Tibial artery (tissue), 4 donors: ENCODE results near the gene PSMA5.
"Not testable (repeated sequence)": the region's sequence is repeated elsewhere in the genome, so short reads cannot be mapped to it uniquely, and the experiment has no call there.

Experiments
- DNase-seq, 2 donors: peaks; one replicate each; pipeline ENCODE4 v3.0.0-alpha.2; 2019
- H3K27ac ChIP-seq, 2 donors: fragments of 200-600 bp; sonication (generic) in 1 of 2; 1 replicate in 1 of 2; 2 replicates in 1 of 2; pipeline ENCODE4 v1.5.1; 2018 to 2019; ENCODE audit warnings: mild to moderate bottlenecking in 1 of 2
- H3K27me3 ChIP-seq, 2 donors: fragments of 200-600 bp; sonication (generic) in 1 of 2; one replicate each; pipeline versions ENCODE4 v1.5.1 to v1.6.0; 2016 to 2019
- H3K36me3 ChIP-seq, 3 donors: fragments of 200-600 bp; sonication (generic) in 2 of 3; one replicate each; pipeline ENCODE4 v1.5.1; 2016 to 2019; ENCODE audit warnings: mild to moderate bottlenecking in 2 of 3
- H3K4me1 ChIP-seq, 4 donors: fragments of 200-600 bp; sonication (generic) in 2 of 4; 1 replicate in 3 of 4; 2 replicates in 1 of 4; pipeline ENCODE4 v1.5.1; 2016 to 2019
- H3K4me3 ChIP-seq, 2 donors: fragments of 200-600 bp; sonication (generic) in 1 of 2; 1 replicate in 1 of 2; 2 replicates in 1 of 2; pipeline ENCODE4 v1.5.1; 2018 to 2019; ENCODE audit warnings: mild to moderate bottlenecking in 2 of 2
- H3K9me3 ChIP-seq, 3 donors: fragments of 200-600 bp; sonication (generic) in 1 of 3; one replicate each; pipeline ENCODE4 v1.5.1; 2016 to 2019
- intact Hi-C: fragments of 100-400 bp; cut with DNase I; formaldehyde crosslinking; loops from one replicate; pipeline ENCODE4 v1.15.0; 2023; ENCODE audit warnings: low total_unique reads
- TF ChIP-seq, protein P1 (sequence below), 2 experiments: fragments of 200-600 bp in 1 of 2; fragments of 450-650 bp in 1 of 2; IDR thresholded peaks; one replicate each; pipeline ENCODE4 v1.5.1; 2017 to 2019; ENCODE audit warnings: antibody characterized with exemption in 2 of 2, mild to moderate bottlenecking in 1 of 2, moderate library complexity in 1 of 2

Gene PSMA5

DNA sequence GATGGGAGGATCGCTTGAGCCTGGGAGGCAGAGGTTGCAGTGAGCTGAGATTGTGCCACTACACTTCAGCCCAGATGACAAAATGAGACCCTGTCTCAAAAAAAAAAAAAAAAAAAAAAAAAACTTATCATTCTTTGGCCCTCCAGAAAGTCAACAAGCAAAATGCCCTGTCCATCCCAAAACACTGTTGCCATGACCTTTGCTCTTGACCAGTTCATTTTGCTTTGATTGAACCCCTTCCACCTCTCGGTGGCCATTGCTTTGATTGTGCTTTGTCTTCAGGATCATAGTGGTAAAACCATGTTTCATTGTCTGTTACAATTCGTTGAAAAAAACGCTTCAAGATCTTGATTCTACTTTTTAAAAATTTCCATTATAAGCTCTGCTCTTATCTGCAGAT, 31.6 kb upstream of the PSMA5 start:
- no peak overlapping the region for H3K4me3 ChIP-seq
- H3K27me3 ChIP-seq = peaks cover 0 to 7% of the 10 kb centered on the region in 2 donors
- no peaks in the 10 kb centered on the region for H3K4me1 ChIP-seq
- TF ChIP-seq, protein P1, sequence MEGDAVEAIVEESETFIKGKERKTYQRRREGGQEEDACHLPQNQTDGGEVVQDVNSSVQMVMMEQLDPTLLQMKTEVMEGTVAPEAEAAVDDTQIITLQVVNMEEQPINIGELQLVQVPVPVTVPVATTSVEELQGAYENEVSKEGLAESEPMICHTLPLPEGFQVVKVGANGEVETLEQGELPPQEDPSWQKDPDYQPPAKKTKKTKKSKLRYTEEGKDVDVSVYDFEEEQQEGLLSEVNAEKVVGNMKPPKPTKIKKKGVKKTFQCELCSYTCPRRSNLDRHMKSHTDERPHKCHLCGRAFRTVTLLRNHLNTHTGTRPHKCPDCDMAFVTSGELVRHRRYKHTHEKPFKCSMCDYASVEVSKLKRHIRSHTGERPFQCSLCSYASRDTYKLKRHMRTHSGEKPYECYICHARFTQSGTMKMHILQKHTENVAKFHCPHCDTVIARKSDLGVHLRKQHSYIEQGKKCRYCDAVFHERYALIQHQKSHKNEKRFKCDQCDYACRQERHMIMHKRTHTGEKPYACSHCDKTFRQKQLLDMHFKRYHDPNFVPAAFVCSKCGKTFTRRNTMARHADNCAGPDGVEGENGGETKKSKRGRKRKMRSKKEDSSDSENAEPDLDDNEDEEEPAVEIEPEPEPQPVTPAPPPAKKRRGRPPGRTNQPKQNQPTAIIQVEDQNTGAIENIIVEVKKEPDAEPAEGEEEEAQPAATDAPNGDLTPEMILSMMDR (IDR thresholded peaks at IDR 0.05) = no peak
- DNase-seq = no peak
- H3K36me3 ChIP-seq = no peaks in the 10 kb centered on the region
- H3K27ac ChIP-seq = no peak overlapping the region
- H3K9me3 ChIP-seq = no peaks in the 10 kb centered on the region
- intact Hi-C loops = no loop called here

DNA sequence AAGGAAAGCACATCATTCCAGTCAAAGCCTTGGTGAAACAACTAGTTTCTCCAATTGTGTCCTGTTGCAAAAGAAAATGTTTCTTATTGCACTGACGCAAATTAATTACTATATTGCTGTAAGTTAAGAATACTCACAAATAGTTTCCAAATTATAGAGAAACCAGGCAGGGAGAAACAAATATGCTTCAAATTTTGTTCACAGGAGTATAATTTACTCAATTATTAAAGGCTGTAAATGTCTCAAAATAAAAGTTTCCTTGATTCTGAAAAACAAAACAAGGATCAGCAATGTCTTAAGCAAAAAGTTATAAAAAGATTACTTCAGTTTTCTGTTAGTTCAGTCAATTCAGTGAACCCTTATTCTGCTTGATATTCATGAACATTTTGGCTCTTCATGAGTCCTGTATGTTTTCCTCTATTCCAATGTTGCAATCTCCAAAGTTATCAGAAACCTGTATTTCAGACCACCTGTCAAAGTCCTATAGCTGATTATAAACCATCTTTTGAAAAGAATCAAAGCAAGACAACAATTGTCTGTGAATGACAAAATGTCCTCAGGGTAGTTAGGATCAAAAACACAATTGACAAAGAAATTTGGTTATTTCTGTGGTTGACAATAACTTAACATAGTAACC, 28.4 kb upstream of the PSMA5 start:
- TF ChIP-seq, protein P1 (IDR thresholded peaks at IDR 0.05) = no peak
- DNase-seq = no peak

DNA sequence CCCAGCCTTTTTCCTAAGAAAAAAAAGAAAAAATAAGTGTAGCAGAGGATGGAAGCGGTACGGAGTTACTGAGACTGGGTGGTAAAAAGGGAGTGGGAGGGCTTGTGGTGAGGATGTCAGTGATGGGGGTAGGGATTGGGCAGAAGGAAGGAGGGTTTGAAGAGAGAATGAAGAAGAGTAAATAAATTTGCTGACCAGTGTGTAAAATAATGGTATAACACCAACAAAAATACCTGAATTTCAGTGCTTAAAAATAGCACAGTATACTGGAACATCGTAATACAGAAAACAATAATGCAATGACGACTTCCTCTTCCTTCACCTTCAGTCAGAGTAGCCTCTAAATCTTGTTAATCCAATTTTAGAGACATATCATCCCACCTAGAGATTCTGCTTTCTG, 21.3 kb upstream of the PSMA5 start:
- no peak overlapping the region for H3K4me3 ChIP-seq
- H3K27ac ChIP-seq = no peak overlapping the region
- peaks cover 0 to 32% of the 10 kb centered on the region in 2 donors for H3K27me3 ChIP-seq
- no peak for DNase-seq
- H3K36me3 ChIP-seq = no peaks in the 10 kb centered on the region
- TF ChIP-seq, protein P1 (IDR thresholded peaks at IDR 0.05) = no peak
- H3K9me3 ChIP-seq = no peaks in the 10 kb centered on the region
- intact Hi-C loops = no loop called here
- no peaks in the 10 kb centered on the region for H3K4me1 ChIP-seq

More for the DNA sequence above, 28.4 kb upstream of the PSMA5 start:
- intact Hi-C loops = no loop called here
- Histone ChIP-seq H3K27ac (no peak overlapping the region), H3K9me3 (no peaks in the 10 kb centered on the region), H3K27me3 (peaks cover 0 to 12% of the 10 kb centered on the region in 2 donors), H3K36me3 (no peaks in the 10 kb centered on the region), H3K4me3 (no peak overlapping the region), H3K4me1 (no peaks in the 10 kb centered on the region)

DNA sequence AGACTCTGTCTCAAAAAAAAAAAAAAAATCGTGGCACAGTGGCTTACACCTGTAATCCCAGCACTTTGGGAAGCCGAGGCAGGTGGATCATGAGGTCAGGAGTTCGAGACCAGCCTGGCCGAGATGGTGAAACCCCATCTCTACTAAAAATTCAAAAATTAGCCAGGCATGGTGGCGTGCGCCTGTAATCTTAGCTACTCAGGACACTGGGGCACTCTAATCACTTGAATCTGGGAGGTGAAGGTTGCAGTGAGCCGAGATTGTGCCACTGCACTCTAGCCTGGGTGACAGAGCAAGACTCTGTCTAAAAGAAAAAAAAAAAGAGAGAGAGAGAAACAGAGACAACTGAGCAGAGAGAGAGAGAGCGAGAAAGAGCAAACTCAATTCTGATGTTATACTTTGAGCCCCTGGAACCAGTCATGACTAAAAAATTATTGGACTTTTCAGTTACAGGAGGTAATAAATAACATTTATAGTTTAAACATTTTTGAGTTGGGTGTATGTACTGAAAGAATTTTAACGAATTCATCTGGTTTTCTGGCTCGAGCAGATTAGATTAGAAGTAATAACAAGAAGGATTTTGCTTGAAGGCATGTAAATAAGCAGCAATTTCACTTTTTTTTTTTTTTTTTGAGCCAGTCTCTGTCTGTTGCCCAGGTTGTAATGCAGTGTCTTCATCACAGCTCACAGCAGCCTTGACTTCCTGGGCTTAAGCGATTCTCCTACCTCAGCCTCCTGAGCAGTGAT, 19.9 kb upstream of the PSMA5 start:
- DNase-seq, H3K27ac ChIP-seq, H3K9me3 ChIP-seq, H3K4me1 ChIP-seq, H3K36me3 ChIP-seq, H3K4me3 ChIP-seq, intact Hi-C loops: not testable (repeated sequence)
- H3K27me3 ChIP-seq = peaks cover 0 to 22% of the 10 kb centered on the region in 2 donors

DNA sequence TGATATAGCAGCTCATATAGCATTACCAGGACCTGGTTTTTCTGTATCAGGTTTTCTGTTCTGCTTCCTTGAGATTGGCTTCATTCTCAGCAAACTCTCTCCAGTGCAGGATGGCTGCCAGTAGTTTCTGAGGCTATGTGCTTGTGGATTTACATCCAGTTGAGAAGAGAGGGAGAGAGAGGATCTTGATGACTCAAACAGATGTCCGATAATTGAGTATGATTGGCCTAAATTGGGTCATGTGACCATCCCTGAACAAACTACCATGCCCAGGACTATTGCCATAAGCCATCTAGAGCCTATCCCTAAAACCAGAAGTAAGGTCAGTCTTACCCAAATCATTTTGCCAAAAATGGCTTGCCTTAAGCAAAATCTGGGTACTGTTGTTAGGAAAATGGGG, 18.1 kb upstream of the PSMA5 start:
- Histone ChIP-seq H3K4me1 (peaks cover 0 to 2% (median 0%) of the 10 kb centered on the region in 4 donors), H3K4me3 (no peak overlapping the region), H3K27ac (no peak overlapping the region), H3K27me3 (peaks cover 0 to 22% of the 10 kb centered on the region in 2 donors), H3K9me3 (no peaks in the 10 kb centered on the region), H3K36me3 (no peaks in the 10 kb centered on the region)
- TF ChIP-seq, protein P1 (IDR thresholded peaks at IDR 0.05) = no peak
- no peak for DNase-seq
- intact Hi-C loops = no loop called here

DNA sequence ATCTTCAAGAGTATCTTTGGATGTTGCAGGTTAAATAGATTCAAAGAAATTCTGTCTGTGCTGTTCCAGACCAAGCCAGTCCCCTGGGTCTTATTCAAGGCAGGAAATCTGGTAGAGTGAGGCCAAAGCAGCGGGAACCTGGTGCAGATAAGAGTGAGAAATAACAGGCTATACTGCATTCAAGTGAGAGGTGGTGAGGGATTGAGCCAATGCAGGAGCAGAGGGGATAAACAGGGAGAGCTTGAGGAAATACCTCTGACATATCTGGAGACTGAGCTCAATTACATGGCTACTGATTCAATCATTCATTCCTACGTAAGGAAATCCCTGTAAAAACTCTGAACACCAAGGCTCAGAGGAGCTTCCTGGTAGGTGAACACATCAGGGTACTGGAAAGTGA, 17.2 kb upstream of the PSMA5 start:
- Histone ChIP-seq H3K4me1 (peaks cover 0 to 11% (median 0%) of the 10 kb centered on the region in 4 donors), H3K27ac (no peak overlapping the region), H3K27me3 (peaks cover 0 to 22% of the 10 kb centered on the region in 2 donors), H3K4me3 (no peak overlapping the region), H3K36me3 (no peaks in the 10 kb centered on the region), H3K9me3 (no peaks in the 10 kb centered on the region)
- DNase-seq = no peak
- TF ChIP-seq, protein P1 (IDR thresholded peaks at IDR 0.05) = no peak
- intact Hi-C loops = no loop called here
